ENCODE data around the gene SMIM17.

- TF ChIP-seq GATA3 (IDR thresholded peaks at IDR 0.05; ENCODE audit: low read depth, low read length) (no peak), GATA2 (IDR thresholded peaks at IDR 0.05; ENCODE audit: low read depth, low read length) (no peak)
These were observed 20.6 kb upstream of the SMIM17 start for GRCh38 chr19:56622374-56622773.

Measured in SH-SY5Y (cell line).